NCI-H82 (cell line): ENCODE measurements around the gene PRMT2.
A peak's percentile ranks its signal among the peaks of the same experiment; 100 is the strongest.

Experiments used
- DNase-seq: peaks from one replicate; lab custom pipeline; 2025; lab: John Stamatoyannopoulos, UW

The PRMT2 gene

DNA sequence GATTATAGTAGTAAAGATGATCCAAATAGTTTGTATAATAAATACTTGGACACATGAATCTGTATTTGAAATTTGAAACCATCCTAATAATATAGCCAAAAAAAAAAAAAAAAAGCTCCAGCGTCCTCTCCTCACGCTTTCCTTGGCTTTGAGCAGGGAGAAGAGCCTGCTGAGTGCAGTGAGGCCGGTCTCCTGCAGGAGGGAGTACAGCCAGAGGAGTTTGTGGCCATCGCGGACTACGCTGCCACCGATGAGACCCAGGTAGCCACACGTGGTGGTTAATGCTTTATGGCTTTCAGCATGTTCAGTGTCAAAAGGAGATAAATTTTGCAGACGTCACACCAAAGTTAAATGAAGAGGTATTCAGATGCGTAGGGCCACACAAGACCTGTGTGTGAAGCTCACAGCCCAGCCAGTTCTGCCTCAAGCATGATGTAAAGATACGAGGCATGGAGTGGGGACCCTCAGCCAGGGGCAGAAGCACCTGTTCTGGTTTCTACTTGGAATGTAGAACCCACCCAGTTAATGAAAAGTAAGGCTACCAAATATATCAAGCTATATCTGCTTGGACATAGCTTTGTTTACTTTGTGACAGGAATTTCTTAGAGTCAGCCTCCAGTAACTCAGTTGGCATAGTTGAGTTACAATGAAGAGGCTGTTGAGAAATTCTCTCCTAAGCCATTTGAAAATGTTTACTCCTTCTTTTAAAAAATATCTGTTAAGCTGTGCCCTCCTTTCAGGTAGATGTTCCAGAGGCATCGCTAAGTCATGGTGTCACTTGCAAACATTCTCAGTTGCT is 8.1 kb downstream of the PRMT2 start:
- DNase-seq = no peak

DNA sequence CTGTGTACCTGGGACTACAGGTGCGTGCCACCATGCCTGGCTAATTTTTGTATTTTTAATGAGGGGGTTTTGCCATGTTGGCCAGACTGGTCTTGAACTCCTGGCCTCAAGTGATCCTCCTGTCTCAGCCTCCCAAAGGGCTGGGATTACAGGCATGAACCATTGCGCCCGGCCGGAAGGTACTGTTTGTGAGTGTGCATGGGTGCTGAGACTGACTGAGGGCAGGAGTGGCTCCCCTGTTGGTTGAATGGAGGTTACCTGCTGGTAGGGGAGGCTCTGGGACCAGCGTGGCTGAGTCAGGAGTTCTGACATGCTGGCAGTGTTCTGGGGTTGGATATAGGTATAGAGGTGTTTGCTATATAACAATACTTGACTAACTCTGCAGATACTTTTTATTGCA is 10.4 kb downstream of the PRMT2 start:
- no peak for DNase-seq

DNA sequence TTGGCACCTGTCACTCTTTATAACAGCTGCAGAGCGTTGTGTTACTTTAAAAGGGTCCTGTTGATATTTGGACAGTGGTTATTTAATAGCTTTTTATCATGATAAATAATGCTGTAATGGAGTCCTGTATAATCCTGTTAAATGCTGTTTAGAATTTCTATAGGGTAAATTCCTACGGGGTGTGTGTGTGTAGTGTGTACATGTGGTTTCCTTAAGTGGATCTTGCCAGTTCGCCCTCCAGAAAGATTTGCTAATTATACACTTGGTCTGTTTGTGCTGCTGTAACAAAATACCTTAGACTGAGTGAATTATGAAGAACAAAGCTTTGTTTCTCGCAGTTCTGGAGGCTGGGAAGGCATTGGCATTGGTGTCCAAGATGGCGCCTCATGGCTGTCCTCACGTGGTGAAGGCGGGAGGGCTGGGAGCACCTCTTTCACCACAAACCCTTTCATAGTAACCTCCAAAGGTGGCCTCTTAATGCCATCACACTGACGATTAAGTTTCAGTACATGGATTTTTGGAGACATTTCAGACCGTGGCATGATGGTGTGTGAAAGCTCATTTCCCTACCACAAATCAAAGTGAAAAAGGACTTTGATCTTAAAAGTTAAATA is 11.2 kb downstream of the PRMT2 start:
- DNase-seq = peak; percentile 23

DNA sequence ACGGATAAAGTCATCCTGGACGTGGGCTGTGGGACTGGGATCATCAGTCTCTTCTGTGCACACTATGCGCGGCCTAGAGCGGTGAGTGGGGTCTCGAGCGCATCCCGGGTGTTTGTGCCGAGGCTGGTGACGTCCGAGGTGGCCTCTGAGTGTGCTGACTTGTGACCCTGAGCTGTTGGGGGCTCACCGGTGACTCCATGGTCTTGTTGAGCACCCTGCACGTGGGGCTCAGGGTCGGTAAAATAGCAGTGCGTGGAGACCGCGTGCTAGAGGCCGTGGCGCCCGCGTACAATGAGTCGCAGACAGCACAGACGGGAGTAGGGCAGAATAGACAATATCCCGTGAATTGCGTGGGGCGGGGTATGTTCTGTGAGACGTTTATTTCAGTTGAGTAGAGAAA is 13.1 kb downstream of the PRMT2 start:
- DNase-seq = no peak

DNA sequence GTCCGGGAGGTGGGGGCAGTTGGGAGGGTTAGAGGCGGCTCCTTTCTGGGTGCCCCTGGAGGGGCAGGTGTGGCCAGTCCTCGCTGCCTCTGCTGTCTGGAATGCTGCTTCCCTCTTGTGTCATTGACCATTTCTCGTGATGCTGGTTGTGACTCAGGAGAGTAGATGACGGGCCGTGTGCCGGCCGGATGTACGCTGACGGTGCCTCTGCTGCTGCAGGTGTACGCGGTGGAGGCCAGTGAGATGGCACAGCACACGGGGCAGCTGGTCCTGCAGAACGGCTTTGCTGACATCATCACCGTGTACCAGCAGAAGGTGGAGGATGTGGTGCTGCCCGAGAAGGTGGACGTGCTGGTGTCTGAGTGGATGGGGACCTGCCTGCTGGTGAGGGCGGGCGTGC is 13.9 kb downstream of the PRMT2 start:
- DNase-seq = no peak

DNA sequence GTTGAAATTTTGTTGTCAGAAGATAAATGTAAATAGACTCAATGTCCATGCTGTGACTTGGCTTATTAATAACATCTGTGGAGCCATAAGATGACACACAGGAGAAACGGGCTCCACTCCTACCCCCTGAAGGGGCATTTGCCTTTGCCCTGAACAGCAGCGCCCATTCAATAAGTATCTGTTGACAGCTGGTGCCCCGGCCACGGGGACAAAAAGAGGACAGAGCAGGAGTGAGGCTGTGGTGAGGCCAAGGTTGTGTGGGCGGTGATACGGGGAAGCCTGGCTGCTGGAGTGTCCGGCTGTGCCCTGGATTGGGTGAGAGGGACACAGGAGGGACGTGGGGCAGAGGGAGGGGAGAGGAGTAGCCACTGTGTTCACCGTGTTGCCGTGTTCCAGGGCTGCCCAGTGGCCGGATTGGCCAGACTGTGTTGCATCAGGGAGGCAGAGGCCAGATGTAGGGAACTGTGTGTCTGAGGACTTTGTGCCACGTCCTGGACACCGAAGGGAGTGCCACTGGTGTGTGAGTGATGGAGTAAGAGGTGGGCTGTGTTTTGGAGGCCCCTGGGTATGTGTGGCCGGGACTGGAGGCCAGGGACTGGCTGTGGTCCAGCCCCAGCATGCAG is 15.1 kb downstream of the PRMT2 start:
- no peak for DNase-seq

DNA sequence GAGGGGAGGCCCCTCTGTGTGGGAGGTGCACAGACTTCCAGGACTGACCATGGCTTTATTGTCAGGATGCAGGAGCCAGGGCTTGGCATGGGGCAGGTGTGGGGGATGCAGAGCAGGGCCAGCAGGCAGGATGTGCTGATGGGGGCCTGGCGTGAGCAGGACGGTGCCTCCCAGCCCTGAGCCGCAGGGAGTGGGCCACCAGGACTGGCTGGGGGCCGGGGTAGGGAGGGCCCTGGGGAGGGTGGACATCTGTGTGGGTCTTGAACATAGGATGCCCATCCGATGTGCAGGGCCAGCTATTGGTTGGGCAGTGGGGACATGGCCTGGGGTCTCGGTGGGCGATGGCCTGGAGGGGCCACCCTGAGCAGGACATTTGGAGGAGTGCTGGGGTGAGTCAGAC is 15.6 kb downstream of the PRMT2 start:
- no peak for DNase-seq

DNA sequence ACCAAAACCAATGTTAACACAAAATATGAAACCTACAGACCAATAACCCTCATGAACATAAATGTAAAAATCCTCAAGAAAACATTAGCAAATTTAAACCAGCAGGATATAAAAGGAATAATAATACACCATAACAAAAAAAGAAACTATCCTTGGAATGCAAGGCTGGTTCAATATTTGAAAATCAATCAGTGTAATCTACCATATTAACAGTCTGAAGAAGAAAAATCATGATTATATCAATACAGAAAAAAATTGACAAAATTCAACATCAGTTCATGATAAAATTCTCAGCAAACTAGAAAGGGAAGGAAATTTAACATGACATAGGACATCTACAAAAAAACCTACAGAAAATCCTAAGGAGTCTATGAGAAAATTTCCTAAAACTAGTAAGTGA is 19.8 kb downstream of the PRMT2 start:
- no peak for DNase-seq

DNA sequence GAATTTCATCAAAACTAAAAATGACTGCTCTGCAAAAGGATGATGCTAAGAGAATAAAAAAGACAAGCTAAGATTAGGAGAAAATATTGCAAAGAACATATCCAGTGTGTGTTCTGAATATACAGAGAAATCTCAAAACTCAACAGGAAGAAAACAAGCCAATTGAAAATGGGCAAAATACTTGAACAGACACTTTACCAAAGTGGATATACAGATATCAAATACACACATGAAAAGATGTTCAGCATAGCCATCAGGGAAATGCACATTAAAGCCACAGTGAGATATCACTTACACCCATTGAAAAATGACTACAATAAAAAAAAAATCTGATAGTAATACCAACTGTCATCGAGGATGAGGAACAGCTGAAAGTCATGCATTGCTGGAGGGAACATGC is 21.3 kb downstream of the PRMT2 start:
- no peak for DNase-seq

DNA sequence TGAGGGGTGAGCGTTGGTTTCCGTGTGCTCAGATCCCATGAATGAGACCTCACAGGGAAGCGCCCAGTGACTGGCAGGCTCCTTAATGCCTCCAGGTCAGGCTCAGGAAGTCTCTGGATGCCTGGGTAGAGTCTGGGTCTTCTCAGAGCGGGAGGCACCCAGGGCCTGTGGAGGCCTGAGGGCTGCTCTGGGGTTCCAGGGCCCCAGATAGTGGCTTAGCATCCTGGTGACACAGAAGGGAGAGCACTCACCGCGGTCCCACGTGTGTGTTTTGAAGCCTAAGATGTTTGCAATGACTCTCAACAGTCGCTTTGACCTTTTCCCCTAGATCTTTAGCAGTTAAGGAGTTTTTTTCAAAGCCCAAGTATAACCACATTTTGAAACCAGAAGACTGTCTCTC is 25.0 kb downstream of the PRMT2 start:
- no peak for DNase-seq

DNA sequence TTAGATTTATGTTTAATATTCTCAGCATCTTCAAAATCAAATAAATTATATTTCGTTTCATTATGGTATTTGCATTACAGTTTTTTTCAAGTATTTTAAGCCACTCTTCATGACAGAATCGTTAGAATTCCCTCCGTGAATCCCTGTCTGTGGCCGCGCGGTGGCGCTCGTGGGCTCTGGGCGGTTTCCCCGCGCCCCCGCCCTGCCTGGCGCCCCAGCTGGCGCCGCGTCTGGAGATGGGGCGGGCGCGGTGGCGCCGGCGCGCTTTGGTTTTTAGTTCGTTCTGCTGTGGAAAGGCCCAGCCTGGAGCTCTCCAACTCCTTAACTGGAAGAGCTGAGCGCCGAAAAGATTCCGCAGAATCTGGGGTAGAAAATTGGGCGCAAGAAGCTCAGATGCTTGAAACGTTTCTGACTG is 25.7 kb downstream of the PRMT2 start:
- DNase-seq = no peak

DNA sequence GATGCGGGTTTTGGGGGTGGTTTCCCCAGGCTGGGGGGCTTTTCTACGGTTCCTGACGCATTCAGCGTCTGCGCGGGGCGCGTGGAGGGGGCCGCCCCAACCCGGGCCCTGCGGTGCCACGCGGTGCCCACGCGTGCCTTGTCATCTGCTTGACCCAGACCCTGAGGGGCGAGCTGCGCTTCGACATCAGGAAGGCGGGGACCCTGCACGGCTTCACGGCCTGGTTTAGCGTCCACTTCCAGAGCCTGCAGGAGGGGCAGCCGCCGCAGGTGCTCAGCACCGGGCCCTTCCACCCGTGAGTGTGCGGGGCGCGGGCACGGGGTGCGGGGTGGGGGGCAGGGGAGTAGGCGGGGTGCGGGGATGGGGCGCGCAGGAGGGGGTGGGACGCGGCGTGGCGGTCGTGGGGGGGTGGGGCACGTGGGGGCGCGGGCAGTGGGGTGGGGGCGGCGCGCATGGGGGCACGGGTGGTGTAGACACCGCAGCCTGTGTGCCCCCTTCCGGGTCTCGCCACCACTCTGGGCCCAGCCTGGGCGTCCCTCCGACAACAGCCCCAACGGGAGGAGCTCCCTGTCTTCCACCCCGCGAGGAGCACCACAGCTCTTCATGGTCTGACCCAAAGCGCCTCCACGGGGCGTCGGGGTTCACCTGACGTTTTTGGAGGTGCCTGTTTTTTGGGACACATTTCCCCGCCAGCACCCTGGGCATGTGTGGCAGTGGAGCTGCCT is 26.3 kb downstream of the PRMT2 start:
- no peak for DNase-seq

DNA sequence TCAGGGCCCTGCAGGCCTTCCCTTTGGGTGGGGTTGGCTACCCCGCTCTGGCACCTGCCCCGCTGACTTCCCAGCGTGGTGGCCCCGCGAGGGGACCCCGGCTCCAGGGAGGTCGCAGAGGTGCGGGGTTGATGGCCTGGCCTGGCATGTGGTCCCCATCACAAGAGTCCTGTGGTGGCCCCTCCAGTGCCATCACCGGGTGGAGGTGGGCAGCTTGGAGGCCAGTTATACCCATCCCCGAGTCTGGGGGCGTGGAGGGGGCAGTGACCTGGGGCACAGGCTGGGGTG is 26.8 kb downstream of the PRMT2 start:
- DNase-seq = no peak

DNA sequence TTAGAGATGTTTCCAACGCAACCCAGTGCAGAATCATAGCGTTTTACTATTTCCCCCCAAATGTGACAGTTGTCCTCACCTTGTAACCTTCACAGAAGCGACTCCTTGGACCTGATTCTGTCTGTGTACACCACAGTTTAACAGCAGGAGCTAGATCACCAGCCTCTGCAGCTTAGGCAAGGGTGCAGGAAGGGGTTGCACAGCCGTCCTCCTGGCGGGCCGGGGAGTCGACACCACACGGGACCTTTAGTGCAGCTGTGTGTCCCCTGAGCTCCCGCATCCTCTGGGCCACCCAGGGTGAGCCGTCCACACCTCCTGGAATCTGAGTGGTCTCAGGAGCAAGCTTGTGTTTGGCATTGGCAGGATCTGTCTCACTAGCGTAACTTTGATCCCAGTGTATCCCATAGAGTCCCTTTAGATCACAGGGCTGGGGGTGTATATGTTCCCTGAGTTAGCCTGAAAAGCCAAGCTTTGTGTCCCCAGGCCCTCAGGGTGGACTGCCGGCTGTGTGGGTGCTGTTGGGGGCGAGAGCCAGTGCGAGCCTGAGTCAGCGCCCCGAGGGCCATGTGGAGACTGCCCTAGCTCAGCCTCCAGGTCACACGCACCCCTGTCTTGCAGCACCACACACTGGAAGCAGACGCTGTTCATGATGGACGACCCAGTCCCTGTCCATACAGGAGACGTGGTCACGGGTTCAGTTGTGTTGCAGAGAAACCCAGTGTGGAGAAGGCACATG is 27.5 kb downstream of the PRMT2 start:
- no peak for DNase-seq

DNA sequence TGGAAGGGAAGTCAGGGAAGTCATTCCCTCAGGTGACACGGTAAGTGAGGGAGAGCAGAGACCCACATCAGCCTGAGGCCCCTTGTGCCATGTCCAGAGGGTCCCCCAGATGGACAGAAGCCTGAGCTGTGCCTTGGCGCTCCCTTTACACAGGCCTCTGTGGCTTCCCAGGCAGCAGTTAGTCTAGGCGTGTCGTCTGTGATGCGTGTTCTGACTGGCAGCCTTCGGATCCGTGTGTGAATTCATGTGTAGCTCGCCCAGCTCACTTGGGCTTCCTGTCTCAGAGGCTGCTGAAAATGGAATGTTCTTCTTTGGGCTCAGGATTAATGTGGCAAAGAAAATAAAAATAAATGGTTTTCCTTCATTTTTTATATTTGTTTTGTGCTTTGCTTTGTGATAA is 28.3 kb downstream of the PRMT2 start:
- no peak for DNase-seq

DNA sequence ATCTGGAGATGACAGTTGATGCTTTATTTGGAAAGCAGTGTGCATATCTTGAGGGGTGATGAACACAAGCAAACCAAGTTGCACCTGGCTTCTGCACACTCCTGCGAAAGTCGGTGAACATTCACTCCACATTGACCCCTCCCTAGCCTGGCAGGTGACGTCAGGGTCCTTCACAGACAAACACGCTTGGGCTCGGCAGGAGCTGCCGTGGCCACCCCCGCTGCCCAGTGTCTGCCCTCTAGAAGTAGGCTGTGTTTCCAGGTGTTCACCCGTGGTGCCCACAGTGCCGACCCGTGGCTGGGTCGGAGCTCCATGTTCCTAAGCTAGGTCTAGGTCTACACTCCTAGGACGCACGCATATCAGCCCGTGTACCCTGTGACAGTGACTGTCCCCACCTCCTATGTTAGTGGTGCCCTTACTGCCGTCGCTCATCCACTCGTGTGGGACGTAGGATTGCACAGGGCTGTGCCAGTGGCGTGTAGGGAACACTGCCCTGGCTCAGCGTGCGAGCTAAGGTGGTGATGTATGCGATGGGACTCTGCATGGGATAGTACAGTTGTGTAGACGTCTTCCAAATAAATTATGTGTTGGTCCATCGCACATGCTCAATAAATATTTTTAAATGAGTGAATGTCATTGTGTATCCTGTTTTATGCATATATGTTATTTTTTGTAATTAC is 29.0 kb downstream of the PRMT2 start:
- DNase-seq = no peak

DNA sequence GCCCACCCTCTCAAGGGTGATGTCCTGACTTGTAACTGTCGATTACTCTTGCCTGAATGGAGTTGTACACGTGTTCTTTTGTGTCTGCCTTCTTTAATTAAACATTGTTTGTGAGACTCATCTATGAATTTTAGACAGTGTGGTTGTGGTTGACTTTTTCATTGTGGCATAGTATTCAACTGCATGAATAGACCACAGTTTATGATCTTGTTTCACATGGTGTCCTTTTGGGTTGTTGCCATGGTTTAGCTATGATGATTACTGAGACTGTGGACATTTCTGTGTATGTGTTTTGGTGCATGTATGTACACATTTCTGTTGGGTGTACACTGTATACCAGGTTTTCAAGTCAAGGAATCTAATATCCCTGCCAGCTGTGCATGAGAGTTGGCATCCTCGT is 30.1 kb downstream of the PRMT2 start:
- no peak for DNase-seq

DNA sequence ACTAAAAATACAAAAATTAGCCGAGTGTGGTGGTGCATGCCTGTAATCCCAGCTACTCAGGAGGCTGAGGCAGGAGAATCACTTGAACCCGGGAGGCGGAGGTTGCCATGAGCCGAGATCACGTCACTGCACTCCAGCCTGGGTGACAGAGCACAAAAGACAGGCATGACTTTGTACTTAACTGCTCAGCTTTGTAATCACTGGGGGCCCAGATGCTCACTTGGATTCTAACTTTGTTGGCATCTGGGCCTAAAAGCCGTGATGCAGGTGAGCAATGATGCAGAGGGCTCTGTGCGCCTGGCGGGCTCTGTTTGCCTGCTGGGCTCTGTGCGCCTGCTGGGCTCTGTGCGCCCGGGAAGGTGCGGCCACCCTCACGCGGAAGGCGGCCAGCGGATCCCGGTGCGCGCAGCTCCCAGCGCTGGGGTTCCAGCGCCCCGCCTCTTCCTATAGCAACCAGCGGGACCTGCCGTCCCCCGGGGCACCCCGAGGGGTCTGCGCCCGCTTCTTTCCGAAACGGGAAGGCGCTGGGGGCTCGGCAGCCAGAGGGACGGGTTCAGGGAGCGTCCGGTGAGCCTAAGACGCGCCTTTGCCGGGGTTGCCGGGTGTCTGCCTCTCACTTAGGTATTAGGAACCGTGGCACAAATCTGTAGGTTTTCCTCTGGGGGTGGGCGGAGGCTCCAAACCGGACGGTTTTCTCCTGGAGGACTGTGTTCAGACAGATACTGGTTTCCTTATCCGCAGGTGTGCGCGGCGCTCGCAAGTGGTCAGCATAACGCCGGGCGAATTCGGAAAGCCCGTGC is 31.7 kb downstream of the PRMT2 start:
- DNase-seq = peak; percentile 57

DNA sequence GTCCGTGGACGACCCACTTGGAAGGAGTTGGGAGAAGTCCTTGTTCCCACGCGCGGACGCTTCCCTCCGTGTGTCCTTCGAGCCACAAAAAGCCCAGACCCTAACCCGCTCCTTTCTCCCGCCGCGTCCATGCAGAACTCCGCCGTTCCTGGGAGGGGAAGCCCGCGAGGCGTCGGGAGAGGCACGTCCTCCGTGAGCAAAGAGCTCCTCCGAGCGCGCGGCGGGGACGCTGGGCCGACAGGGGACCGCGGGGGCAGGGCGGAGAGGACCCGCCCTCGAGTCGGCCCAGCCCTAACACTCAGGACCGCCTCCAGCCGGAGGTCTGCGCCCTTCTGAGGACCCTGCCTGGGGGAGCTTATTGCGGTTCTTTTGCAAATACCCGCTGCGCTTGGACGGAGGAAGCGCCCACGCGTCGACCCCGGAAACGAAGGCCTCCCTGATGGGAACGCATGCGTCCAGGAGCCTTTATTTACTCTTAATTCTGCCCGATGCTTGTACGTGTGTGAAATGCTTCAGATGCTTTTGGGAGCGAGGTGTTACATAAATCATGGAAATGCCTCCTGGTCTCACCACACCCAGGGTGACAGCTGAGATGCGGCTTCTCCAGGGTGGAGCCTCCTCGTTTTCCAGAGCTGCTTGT is 32.4 kb downstream of the PRMT2 start:
- DNase-seq = peak; percentile 74

DNA sequence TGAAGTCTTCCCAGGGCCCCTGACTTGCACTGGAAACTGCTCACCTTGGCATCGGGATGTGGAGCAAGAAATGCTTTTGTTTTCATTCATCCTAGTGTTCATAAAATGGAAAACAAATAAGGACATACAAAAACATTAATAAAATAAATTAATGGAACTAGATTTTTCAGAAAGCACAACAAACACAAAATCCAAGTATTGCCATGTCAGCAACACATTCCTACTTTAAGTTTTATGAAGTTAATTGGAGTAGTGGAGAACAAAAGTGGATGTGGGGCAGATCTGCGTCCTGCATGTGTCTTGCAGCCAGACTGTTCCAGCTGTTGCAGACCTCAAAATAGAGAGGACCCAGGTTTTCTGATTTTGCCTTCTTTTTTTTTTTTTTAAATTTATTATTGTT is 32.9 kb downstream of the PRMT2 start:
- no peak for DNase-seq
